MM.1S (cell line): ENCODE data around the gene PDE6B.

Source experiments
- CTCF ChIP-seq: fragments of 300-600 bp; sonication (generic); IDR thresholded peaks from 2 replicates; pipeline ENCODE4 v1.5.1; 2016; ENCODE audit warnings: antibody characterized with exemption, low read length, mixed read lengths
- EZH2 ChIP-seq: fragments of 300-600 bp; sonication (generic); optimal IDR thresholded peaks from 2 replicates; pipeline ENCODE3; 2017; ENCODE audit warnings: low read depth, mild to moderate bottlenecking, antibody characterized with exemption, low read length, mixed read lengths
- EZH2phosphoT487 ChIP-seq: fragments of 300-600 bp; sonication (generic); IDR thresholded peaks from 2 replicates; pipeline ENCODE4 v1.6.1; 2018; ENCODE audit warnings: antibody characterized with exemption, low read length

DNA sequence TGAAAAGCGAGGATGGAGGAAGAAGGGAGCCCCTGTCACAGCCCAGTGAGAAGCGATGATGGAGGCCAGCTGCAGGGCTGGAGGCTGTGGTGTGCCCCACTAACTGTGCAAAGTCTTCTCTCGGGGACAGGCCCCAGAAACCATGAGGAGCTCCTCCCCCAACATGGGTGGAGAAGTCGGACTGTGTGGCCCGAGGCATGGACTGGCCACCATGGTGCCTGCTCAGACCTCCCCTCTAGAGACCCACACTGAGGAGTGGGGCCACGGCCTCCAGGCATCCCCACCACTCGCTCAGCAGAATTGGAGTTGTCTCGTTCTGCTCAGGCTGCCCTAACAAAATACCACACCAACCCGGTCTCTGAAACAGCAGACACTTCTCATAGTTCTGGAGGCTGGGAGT, 12.2 kb upstream of the PDE6B start:
- TF ChIP-seq CTCF = no peak
- TF ChIP-seq EZH2 = no peak
- TF ChIP-seq EZH2phosphoT487 = no peak
